Kidney capillary endothelial cell (primary cell): ENCODE results near the gene BCAS3.
"Not testable (repeated sequence)": the region's sequence is repeated elsewhere in the genome, so short reads cannot be mapped to it uniquely, and the experiment has no call there.

Experiments
- DNase-seq: peaks from one replicate; pipeline ENCODE4 v3.0.0-alpha.2; 2018; ENCODE audit warnings: low spot score

Gene BCAS3

GRCh38 chr17:60934723-60935122, 257.1 kb downstream of the BCAS3 start:
- no peak for DNase-seq

- DNase-seq, result not testable (repeated sequence)
These were observed 258.3 kb downstream of the BCAS3 start for GRCh38 chr17:60935991-60936390.

- no peak for DNase-seq
These were observed 261.7 kb downstream of the BCAS3 start for GRCh38 chr17:60939318-60939717.

GRCh38 chr17:60941028-60941427, 263.4 kb downstream of the BCAS3 start:
- DNase-seq, result peak; percentile 81

- no peak for DNase-seq
These were observed 263.9 kb downstream of the BCAS3 start for GRCh38 chr17:60941571-60941970.

GRCh38 chr17:60944751-60945150, 267.1 kb downstream of the BCAS3 start:
- DNase-seq, result no peak

- no peak for DNase-seq
These were observed 269.4 kb downstream of the BCAS3 start for GRCh38 chr17:60947100-60947499.

- DNase-seq, result no peak
These were observed 269.9 kb downstream of the BCAS3 start for GRCh38 chr17:60947543-60947942.

GRCh38 chr17:60952747-60953146, 275.1 kb downstream of the BCAS3 start:
- no peak for DNase-seq

- no peak for DNase-seq
These were observed 281.4 kb downstream of the BCAS3 start for GRCh38 chr17:60959011-60959410.

- no peak for DNase-seq
These were observed 282.0 kb downstream of the BCAS3 start for GRCh38 chr17:60959696-60960095.

- DNase-seq, result no peak
These were observed 282.9 kb downstream of the BCAS3 start for GRCh38 chr17:60960398-60961065.

GRCh38 chr17:60964160-60964559, 286.5 kb downstream of the BCAS3 start:
- no peak for DNase-seq

GRCh38 chr17:60968266-60968665, 290.6 kb downstream of the BCAS3 start:
- no peak for DNase-seq

- no peak for DNase-seq
These were observed 291.9 kb downstream of the BCAS3 start for GRCh38 chr17:60969500-60970037.

- no peak for DNase-seq
These were observed 293.1 kb downstream of the BCAS3 start for GRCh38 chr17:60970741-60971140.

GRCh38 chr17:60971515-60972369, 294.1 kb downstream of the BCAS3 start:
- DNase-seq, result peak; percentile 43

GRCh38 chr17:60976861-60977260, 299.2 kb downstream of the BCAS3 start:
- not testable (repeated sequence) for DNase-seq

GRCh38 chr17:60989379-60989778, 311.7 kb downstream of the BCAS3 start:
- no peak for DNase-seq

GRCh38 chr17:60989846-60990245, 312.2 kb downstream of the BCAS3 start:
- no peak for DNase-seq

- DNase-seq, result no peak
These were observed 315.8 kb downstream of the BCAS3 start for GRCh38 chr17:60993497-60993896.

- no peak for DNase-seq
These were observed 318.0 kb downstream of the BCAS3 start for GRCh38 chr17:60995680-60996079.

GRCh38 chr17:61000911-61001310, 323.3 kb downstream of the BCAS3 start:
- DNase-seq, result no peak
